Stimulated activated CD8-positive, alpha-beta memory T cell treated with anti-CD3 and anti-CD28 coated beads, Interleukin-7, amount 100 ng/mL, for 24 hours (primary cell): ENCODE measurements around the gene DDX54.
"Not testable (repeated sequence)": the region's sequence is repeated elsewhere in the genome, so short reads cannot be mapped to it uniquely, and the experiment has no call there.

Experiments used
- DNase-seq: peaks from one replicate; pipeline ENCODE4 v3.0.0-alpha.2; 2020; ENCODE audit warnings: low read depth

Gene DDX54

DNA sequence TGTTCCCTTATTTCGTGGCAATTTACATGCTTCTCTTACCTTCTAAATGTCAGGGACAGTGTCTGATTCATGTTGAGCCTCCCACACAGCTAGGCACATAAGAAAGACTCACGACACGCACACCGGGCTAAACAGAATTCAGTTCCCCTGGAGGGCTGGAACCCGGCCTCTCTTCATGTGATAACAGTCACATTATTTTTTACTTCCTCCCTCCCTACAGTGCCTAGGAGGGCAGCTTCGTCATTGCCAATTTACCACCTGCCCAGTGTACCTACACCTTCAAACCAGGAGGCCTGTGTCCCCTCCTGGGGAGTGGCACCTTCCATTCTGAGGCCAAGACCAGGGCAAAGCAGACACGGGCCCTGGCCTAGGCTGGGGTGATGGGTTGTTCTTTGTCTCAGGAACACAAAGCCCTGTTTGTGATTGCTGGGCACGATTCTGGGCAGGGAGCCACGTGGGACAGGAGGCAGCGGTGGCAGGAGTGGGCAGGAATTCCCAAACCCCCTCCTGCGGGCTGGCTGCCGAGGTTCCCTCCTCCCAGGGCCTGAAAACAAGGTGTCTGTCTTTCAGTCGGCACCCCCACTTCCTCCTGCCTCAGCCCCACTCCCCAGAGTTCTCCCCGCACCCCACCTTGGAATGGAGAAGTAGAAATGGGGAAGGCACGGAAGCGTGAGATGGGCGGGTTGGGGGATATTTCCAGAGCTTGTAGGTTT, 42.9 kb downstream of the DDX54 start:
- no peak for DNase-seq

DNA sequence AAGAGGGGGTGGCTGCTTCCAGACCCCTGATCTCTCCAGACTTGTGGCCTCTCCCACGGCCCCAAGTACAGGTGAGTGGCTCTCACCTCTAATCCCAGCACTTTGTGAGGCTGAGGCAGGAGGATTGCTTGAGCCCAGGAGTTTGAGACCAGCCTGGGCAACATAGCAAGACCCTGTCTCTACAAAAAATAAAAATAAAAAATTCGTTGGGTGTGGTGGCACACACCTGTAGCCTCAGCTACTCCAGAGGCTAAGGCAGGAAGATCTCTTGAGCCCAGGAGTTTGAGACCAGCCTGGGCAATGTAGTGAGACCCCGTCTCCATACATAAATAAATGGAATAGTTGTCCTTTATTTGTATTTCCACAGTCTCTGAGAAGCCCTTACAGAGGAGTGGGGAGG, 43.6 kb downstream of the DDX54 start:
- DNase-seq: not testable (repeated sequence)

DNA sequence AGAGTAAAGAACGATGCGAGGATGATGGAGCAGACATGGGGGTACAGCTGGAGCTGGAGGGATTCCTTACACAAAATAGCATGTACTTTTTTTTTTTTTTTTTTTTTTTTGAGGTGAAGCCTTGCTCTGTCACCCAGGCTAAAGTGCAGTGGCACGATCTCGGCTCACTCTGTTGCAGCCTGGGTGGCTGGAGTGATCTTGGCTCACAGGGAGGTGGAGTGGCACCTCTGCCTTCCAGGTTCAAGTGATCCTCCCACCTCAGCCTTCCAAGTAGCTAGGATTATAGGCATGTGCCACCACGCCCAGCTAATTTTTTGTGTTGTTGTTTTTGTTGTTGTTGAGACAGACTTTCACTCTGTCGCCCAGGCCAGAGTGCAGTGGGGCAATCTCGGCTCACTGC, 44.6 kb downstream of the DDX54 start:
- DNase-seq: no peak

DNA sequence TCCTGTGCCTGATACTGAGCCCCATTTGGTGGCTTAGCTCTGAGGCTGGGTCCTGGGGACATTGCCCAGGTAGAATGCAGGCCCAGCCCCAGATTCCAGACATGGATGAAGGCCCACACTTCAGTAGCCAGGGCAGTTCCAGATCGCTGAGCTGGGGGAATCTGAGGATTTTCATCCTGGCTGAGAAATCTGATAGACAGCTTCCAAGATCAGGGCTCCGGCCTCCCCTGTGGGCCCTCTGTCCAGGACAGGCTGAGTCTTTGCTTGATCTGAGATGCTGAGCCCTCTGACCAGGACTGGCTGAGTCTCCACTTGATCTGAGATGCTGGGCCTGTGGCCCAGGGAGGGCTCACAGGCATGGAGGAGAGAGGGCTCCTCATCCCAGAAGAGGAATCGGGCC, 46.5 kb downstream of the DDX54 start:
- DNase-seq: no peak

DNA sequence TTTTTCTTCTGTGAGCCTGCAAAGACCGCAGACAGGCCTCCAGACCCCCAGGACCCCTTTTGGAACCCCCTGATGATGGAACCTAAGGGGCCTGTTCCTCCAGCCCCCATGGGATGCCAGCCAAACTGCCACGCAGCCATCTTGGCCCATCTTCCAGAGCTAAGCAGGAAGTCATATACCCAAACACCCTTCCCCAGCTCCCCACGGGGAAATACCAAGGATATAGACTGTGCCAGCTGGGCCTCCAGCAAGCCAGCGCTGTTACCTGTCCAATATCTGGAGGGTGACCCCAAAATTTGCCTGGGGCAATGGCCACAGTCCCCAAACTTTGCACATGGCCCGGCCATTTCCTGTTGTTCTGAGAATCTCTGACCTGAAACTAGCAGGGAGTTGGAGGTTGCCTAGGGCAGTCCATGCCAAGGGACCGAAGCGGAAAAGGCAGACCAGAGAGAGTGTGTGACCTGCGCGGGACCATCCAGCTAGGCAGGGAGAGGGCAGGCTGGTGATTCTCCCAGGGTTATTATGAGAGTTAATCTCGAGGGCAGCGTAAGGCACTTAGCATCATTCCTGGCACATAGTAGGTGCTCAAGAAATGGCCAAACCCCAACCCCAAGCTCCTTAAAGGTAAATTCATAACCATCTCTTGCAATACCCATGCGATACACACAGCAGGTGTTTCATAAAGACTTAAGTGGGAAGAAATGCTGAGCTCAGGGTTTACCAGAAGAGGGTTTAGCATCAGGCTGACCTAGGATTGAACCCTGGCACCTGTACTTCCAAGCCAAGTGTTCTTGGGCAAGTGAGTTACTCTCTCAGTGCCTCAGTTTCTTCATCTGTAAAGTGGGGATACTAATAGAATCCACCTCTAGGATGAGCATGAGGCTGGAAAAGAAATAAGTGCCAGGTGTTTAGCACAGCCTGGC, 47.2 kb downstream of the DDX54 start:
- DNase-seq: no peak

DNA sequence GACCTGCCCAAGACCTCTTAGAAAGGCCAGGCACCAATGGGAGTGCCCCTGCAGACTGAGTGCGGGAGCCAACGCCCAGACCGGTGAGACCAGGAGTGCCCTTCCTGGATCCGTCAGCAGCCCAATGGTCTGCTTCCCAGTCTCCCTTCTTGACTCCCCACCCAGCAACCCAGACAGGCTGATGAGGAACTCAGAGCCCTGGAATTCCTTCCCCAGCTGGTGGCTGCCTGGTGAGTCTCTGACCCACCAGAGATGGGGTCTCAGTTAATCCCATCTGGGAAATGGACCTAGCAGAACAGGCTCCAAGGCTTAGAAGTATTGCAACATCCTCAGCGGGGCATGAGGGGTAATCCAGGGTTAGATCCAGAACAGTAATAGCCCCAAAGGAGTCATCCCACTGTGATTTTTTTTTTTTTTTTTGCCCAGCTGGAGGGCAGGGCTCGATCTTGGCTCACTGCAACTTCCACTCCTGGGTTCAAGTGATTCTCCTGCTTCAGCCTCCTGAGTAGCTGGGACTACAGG, 48.2 kb downstream of the DDX54 start:
- no peak for DNase-seq

DNA sequence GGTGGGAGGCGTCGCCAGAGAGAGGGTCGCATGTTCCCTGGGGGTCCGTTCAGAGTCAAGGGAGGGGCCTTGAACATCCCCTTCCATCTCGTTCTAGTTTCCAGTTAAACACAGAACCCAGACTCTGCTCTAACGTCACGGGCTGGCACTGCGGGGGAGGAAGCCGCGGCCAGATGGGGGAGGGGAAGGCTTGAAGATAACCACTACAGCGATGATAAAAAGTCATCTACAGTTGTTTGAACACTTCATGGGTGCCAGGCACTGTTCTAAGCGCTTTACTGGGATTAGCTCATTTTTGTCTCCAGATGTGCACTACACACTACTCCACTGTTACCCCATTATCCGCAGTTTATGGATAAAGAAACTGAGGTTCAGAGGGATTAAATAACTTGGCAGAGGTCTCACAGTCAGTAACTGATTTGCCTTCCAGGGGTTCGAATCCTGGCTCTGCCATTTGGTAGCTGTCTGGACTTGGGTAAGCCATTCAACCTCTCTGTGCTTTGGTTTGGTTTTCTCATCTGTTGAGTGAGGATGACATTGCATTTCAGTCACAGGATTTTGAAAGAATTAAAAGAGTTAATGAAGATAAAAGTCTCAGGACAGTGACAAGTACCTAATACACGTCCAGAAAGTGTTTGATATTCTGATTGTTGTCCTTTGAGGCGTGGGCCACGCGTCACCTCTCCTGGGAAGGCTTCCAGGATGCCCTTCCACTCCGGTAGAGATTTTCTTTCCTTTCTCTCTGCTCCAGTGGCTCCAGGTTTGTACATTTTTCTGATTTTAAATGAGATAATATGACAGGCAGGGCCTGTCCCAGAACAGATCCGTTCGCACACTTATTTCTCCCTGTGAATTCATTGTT, 48.9 kb downstream of the DDX54 start:
- DNase-seq: peak; percentile 19

DNA sequence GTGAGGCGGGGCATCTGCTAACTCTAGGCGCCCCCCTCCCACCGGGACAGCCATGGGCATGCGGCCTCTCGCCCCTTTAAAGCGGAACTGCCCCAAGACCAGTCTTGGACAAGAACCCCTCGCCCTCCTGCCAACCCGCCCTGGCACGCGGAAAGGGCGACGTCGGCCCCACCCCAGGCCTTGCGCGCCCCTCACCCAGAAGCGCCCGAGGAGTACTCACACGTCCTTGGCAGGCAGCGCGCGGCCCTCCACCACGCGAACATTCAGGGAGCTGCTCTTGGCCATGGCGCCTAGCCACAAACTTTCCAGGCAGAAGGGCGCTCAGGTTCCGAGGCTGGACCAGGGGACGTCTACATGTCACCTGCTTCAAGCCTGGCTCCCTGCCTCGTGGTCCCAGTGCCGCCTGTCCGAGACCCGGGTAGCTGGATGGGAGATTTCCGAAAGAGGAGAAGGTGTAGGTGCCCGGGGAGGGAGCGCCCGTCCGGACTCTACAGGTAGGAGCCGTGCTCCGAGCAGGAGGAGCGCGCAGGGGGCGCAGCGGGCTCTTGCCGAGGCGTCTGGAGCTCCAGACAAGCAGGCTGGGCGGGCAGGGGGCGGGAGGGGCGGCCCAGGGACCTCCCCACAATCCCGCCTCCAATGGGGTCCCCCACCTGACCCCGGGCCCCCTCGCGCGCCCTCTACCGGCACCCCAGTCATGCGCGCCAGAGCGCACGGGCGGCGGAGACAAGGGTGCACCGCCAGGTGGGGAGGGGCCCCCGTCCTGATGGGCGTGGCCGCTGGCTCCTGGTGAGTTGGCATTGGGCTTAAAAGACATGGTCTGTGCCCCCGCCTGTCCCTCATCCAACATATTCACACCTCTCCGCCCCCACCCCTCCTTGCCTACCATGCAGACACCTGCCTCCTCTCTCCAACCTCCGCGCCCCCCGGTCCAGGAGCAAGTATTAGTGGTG, 49.8 kb downstream of the DDX54 start, which contains the start of gene RASAL1:
Gene RASAL1, minus strand, starts transcription at position 584 of the 950 bp plus-strand sequence. Its CDS starts 299 bp downstream, at position 285.
- DNase-seq: peak; percentile 52

DNA sequence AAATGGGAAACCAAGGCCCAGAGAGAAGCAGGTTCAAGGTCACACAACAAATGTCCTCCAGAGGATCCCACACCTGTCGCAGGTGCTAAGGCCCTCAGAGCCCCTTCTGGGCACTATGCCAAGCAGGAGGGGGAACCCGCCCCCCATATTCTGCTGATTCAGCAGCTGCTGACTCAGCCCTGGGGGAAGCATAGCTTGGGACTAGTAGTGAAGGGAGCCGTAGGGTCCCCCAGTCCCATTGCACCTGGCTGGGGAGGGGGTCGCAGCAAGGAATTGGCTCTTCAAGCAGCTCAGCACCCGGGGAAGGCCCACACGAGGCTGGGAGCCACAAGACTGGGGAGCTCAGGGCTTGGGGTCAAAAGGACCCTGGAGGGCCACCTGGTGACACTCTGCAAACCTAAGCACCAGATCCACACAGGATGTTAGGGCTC, 50.7 kb downstream of the DDX54 start:
- DNase-seq: no peak

DNA sequence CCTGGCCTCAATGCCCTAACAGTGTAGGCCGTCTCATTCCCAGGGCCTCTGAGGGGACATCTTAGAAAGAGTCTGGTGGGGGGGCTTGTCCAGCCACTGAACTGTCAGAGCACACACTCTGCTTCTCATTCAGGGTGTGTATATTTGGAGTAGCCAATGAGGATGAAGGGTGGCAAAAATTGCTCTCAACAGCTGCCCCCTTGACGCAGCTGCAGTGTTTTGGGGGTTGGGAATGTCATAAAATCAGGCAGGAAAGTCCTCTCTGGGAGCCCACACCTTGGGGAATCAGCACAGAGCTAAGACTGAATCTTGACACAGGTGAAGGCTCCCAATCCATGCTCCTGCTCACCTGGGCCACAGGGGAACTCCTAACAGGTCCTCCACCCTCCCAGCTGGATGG, 51.2 kb downstream of the DDX54 start:
- DNase-seq: no peak

DNA sequence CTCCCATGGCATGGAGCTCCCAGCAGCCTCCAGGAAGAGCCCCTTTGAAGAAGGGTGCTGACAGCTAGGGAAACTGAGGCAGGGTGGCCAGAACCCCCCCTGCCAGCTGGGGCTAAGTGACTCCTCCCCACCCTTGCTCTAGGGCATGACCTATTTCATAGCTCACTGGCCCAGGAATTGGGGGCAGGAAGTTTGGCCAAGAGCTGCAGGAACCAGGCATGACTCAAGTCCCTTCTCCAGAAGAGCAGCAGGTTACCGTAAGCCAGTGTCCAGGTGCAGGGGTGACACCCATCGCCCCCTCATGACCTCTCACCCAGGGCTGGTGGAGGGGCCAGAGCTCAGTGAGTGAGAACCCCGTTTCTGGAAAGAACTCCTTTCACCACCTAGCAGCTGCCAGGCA, 51.6 kb downstream of the DDX54 start:
- DNase-seq: no peak

DNA sequence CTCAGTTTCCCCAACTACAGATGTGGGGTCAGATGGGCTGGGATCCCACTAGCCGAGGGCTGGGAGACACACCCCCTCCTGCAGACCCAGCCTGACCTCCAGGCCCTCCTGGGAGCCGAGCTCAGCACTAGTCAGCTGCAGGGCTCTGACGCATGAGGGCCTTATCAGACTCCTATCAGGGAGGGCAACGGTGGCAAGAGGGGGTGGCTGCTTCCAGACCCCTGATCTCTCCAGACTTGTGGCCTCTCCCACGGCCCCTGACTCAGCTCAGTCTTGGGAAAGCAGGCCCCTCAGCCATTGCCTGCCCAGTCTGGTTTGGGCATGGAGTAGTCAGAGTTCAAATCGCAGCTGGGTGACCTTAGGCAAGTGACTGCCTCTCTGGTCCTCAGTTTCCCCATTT, 52.2 kb downstream of the DDX54 start:
- no peak for DNase-seq

DNA sequence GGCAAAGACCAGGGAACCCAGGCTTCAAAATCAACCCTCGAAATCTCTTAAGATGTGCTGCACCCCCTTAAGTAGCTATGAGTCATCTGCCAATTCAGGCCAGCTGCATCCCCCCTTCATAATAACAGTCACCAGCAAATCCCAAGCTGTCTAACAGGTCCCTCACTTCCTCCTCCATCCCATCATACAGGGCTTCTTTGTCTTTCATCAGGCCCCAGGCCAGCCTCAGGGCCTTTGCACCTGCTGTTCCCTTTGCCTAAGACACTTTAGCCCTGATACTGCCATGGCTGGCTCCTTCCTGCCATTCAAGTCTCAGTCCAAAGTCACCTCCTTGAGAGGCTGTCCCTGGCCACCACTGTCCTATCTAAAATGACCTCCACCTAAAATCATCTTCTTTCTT, 53.7 kb downstream of the DDX54 start:
- no peak for DNase-seq

DNA sequence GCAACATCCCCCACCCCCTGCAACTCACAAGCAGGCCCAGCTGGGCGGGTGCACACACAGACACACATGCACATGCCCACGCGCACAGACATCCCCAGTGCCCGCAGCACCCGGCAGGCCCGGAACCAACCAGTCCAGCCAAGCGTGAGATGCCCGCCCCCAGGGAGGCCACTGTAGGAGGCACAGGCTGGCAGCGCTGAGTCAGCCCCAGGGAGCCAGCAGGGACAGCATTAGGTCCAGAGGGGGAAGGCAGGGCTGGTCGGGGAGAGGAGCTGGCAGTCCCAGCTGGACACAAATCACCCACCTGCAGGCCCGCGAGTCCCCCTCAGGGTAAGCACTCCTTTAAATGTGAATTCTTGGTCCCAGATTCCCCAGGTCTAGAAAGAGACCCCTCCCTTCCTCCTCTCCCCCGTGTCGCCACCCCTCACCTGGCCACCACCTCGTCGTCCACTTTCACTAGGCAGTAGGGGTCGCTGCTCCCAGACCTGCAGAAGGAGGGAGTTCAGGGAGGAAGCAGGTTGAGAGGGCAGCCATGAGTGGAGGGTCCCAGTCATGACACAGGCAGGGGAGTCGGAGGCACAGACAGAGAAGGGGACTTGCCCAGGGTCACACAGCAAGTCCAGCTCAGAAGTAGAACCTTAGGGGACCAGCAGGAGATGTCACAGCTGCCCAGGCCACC, 54.7 kb downstream of the DDX54 start:
- DNase-seq: no peak

DNA sequence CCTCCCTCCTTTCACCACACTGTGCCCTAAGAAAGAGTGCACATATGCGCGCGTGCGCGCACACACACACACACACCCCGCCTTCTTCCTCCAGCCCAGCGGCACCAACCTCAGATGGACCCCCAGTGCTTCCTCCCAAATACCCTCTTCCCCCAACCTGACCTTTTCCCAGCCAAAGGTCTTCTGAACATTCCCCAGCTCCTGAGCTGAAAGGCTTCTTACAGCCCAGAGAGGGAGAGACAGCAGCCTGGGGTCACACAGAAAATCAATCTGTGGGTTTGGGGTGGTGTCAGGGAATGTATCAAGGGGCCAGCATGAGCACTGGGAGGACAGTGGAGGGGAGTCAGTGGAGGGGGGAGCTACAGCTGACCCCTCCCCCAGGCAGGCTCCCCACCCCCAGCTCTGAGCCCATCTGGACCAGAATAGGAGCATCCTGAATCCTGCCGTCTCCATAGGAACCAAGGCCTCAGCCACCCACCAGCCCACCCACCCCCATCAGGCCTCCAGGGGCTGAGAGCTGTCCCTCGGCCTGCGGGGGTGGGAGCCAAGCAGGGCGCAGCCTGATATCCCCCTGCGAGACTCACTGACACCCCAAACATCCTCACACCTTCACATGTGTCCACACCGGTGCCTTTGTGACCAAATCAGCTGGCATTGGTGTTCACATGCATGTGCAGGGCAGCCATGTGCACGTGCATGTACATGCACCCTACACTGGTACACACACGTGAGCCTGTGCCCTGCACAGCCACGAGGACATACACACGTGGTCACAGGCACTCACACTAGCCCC, 55.4 kb downstream of the DDX54 start:
- no peak for DNase-seq

DNA sequence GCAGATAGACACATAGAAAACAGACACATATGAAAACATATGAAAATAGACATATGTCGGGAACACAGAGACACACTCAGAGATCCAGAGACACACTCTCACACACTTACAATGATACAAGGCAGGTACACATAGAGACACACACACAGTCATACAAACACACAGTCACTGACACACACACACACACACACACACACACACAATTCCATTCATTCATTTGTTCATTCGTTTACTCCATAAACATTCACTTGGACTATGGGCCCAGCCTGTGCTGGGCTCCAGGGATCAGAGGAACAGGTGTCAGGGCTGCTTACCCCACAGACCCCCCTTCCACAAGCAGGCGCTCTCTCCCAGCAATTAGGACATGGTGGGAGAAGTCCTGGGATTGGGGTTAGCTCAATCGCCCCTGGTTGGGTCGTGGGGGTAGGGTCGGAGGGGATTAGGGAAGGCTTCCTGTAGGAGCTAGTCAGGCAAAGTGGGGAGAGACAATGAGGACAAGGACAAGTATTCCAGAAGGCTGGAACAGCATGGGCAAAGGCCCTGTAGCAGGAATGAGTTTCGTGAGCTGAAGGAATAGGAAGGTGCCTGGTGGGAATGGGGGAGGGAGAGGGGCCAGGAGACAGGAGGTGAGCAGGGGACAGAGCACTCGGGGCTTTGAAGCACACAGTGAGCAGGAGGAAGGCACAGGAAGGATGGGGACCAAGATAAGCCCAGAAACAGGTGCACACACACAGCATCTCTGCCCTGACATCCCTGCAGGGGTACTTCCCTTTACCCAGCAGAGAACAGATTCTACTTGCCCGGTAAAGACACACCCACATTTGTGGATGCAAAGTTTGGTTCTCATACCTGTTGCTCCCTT, 56.2 kb downstream of the DDX54 start:
- DNase-seq: no peak

DNA sequence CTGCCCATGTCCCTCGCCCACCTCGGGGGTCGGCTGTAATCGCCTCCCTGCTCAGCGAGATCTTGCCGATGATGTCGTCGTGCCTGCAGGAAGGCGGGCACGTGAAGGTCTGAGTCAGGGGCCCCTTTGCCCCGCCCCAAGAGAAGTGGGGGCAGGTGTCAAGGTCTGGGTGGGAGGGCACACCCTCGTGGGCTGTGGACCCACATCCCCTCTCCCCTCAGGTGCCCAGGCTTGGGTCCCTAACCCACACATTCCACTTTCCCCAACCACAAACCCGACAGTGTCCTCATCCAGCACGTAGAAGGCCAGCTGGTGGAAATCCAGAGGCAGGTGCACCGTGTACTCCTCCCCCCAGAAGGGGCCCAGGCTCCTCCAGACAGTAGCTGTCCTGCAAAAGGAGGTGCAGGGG, 57.5 kb downstream of the DDX54 start:
- DNase-seq: no peak

DNA sequence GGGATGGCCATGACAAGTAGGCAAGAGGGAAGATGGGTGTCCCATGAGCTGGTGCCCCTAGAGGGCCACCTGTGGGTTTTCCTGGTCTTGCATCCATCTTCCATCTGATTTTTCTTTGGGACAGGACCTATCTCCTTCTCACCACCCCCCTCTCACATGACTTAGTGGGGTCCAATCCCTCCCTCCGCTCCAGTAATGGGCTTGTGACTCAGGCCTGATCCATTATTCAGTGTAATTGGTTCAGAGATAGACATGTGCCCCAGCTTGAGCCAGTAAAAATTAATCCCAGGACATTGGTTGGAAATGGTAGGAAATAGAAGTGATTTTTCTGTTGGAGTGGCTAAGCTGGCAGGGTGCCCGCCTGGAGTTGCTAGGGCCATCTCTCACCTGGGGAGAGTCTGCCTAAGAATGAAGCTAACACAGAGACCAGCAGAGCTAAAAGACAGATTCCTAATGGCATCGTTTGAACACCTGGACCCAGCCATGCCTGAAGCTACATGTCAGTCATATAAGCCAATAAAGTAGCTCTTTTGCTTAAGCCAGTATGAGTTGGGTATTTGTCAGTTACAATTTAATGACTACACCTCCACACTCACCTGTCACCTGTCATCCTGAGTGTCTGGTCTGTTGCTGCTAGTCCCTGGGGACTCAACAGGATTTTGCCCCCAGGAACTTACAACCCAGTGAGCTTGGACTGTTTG, 64.5 kb downstream of the DDX54 start:
- no peak for DNase-seq
